ENCODE data around the gene LRP2.
"Not testable (repeated sequence)": the region's sequence is repeated elsewhere in the genome, so short reads cannot be mapped to it uniquely, and the experiment has no call there.

Gene LRP2

GRCh38 chr2:169348321-169349024 lies 13.9 kb downstream of the LRP2 start:
- no peak for DNase-seq (ENCODE audit: low read depth)

- DNase-seq (ENCODE audit: low read depth), result no peak
Observed at GRCh38 chr2:169345486-169346437, 16.6 kb downstream of the LRP2 start.

- no peak for DNase-seq (ENCODE audit: low read depth)
Observed at GRCh38 chr2:169344736-169345485, 17.4 kb downstream of the LRP2 start.

GRCh38 chr2:169343202-169343601 lies 19.1 kb downstream of the LRP2 start:
- no peak for DNase-seq (ENCODE audit: low read depth)

- no peak for DNase-seq (ENCODE audit: low read depth)
Observed at GRCh38 chr2:169339657-169340056, 22.7 kb downstream of the LRP2 start.

GRCh38 chr2:169336695-169337094 lies 25.6 kb downstream of the LRP2 start:
- DNase-seq (ENCODE audit: low read depth), result no peak

- DNase-seq (ENCODE audit: low read depth), result no peak
Observed at GRCh38 chr2:169330555-169331198, 31.7 kb downstream of the LRP2 start.

GRCh38 chr2:169329688-169330554 lies 32.4 kb downstream of the LRP2 start:
- no peak for DNase-seq (ENCODE audit: low read depth)

GRCh38 chr2:169328785-169329184 lies 33.5 kb downstream of the LRP2 start:
- DNase-seq (ENCODE audit: low read depth), result no peak

GRCh38 chr2:169327837-169328236 lies 34.5 kb downstream of the LRP2 start:
- not testable (repeated sequence) for DNase-seq (ENCODE audit: low read depth)

- DNase-seq (ENCODE audit: low read depth), result not testable (repeated sequence)
Observed at GRCh38 chr2:169325886-169326285, 36.4 kb downstream of the LRP2 start.

- DNase-seq (ENCODE audit: low read depth), result no peak
Observed at GRCh38 chr2:169324581-169325260, 37.6 kb downstream of the LRP2 start.

GRCh38 chr2:169323841-169324240 lies 38.5 kb downstream of the LRP2 start:
- DNase-seq (ENCODE audit: low read depth), result no peak

GRCh38 chr2:169320561-169320960 lies 41.8 kb downstream of the LRP2 start:
- DNase-seq (ENCODE audit: low read depth), result no peak

GRCh38 chr2:169315357-169315756 lies 47.0 kb downstream of the LRP2 start:
- no peak for DNase-seq (ENCODE audit: low read depth)

GRCh38 chr2:169308349-169308748 lies 54.0 kb downstream of the LRP2 start:
- not testable (repeated sequence) for DNase-seq (ENCODE audit: low read depth)

GRCh38 chr2:169304689-169305088 lies 57.6 kb downstream of the LRP2 start:
- DNase-seq (ENCODE audit: low read depth), result not testable (repeated sequence)

- DNase-seq (ENCODE audit: low read depth), result no peak
Observed at GRCh38 chr2:169303579-169304305, 58.6 kb downstream of the LRP2 start.

GRCh38 chr2:169302364-169302763 lies 60.0 kb downstream of the LRP2 start:
- no peak for DNase-seq (ENCODE audit: low read depth)

Data from T follicular helper cell (primary cell).